PC-3 (cell line): ENCODE results near the gene TDRKH.

ENCODE experiments used
- CTCF ChIP-seq: fragments of 300-600 bp; sonication (generic); conservative IDR thresholded peaks from 2 replicates; pipeline ENCODE4 v1.5.1; 2017; ENCODE audit warnings: antibody characterized with exemption, low read depth, mild to moderate bottlenecking, low read length
- EZH2phosphoT487 ChIP-seq: fragments of 300-600 bp; sonication (generic); IDR thresholded peaks from 2 replicates; pipeline ENCODE4 v1.6.1; 2018; ENCODE audit warnings: mild to moderate bottlenecking, antibody characterized with exemption, low read length, borderline replicate concordance

DNA sequence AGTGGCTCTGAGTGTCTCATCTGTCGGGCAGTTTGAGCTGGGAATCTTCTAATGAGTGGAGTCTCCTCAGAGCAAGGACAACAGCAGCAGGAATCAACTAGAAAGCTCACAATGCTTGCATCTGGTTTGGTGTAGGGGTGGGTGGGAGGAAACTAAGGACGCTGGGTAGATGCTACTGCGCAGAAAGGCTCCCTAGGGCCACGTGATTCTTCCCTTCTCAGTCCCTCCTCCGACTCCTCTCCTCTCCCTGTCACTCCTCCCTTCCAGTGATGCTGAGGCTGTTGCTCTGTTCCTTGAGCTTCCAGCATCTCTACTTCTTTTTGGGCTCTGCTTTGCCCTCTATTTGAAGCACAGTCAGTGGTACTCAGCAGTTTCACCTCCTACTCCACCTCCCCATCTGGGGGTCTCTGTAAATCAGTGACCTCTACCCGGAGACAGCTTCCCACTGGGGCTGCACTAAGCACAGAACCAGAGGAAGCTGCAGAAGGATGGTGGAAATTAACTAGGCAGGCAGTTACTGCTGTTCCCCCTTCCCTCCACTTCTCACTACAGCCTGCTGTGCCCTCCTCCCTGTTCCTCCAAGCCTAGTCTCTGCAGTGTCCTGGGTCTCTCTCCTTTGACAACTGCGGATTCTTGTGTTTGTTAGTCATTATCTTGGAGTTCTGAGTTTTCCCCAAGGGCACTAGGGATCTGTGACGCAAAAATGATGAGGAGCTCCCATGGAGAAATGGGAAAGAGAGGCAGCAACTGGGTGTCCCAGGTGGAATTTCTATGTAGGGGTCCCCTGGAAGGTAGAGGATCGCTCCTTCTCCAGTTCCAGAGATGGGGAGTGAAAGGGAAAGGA, 9.1 kb upstream of the TDRKH start:
- TF ChIP-seq CTCF: no peak
- TF ChIP-seq EZH2phosphoT487: no peak
